Astrocyte of the spinal cord (primary cell): Measurements from ENCODE around the gene EMILIN1.

Experiments
- DNase-seq: peaks from one replicate; pipeline ENCODE4 v3.0.0; 2011; ENCODE audit warnings: low read depth, low spot score
- H3K4me3 ChIP-seq: 2 replicates; pipeline ENCODE4 v1.5.1; 2011; ENCODE audit warnings: low read depth, mild to moderate bottlenecking, low read length, moderate library complexity
- in situ Hi-C: cut with HindIII; loops from 2 replicates; pipeline ENCODE4 v1.10.0; 2017; ENCODE audit warnings: low sequenced_read_pairs
- TF ChIP-seq, protein P1 (sequence below): IDR thresholded peaks from 2 replicates; pipeline ENCODE4 v1.5.1; 2012; ENCODE audit warnings: low read depth, mild to moderate bottlenecking, low read length, inconsistent platforms

EMILIN1 gene

DNA sequence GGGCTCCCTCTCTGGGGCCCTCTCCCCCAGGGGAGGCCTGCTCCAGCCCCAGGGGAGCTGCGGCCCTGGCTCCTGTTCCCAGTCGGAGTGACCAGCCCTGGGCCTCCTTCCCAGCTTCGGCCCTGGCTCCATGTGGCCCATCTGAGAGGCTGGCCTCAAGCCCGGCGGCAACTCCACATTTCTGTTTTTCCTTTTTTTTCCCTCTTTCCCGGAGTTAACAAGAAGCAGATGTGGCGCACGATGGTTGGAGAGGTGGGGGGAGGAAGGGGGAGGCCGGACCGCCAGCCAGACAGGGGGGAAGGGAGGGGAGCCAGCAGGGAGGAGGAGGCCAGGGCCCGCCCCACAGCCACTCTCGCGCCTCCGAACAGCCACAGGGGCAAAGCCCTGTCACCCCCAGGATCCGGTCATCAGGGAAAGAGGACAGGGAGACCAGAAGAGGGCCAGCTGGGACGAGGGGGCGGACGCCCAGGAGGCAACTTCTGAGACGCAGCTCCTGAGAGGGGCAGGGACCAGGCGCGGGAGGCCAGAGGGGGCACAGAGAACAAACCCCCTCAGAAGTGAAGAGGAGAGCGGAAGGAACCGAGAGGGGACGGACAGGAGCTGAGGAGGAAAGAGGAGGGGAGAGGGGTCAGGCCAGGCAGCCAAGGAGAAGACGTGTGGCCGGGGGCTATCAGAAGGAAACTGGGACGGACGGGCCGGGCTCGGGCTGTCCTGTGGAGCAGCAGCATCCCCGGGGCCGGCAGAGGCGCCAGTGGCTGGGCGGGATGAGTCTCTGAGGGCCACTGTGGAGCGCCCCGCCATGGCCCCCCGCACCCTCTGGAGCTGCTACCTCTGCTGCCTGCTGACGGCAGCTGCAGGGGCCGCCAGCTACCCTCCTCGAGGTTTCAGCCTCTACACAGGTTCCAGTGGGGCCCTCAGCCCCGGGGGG lies at the start of gene EMILIN1:
TSS of gene EMILIN1 (plus strand) at position 349 of the 928 bp plus-strand sequence. CDS start at position 800, 451 bp downstream.
- peak within 1 kb of the TSS; percentile 62 for H3K4me3 ChIP-seq
- TF ChIP-seq, protein P1, sequence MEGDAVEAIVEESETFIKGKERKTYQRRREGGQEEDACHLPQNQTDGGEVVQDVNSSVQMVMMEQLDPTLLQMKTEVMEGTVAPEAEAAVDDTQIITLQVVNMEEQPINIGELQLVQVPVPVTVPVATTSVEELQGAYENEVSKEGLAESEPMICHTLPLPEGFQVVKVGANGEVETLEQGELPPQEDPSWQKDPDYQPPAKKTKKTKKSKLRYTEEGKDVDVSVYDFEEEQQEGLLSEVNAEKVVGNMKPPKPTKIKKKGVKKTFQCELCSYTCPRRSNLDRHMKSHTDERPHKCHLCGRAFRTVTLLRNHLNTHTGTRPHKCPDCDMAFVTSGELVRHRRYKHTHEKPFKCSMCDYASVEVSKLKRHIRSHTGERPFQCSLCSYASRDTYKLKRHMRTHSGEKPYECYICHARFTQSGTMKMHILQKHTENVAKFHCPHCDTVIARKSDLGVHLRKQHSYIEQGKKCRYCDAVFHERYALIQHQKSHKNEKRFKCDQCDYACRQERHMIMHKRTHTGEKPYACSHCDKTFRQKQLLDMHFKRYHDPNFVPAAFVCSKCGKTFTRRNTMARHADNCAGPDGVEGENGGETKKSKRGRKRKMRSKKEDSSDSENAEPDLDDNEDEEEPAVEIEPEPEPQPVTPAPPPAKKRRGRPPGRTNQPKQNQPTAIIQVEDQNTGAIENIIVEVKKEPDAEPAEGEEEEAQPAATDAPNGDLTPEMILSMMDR: no peak
- in situ Hi-C loops: no loop called here
- DNase-seq: peak; percentile 96

DNA sequence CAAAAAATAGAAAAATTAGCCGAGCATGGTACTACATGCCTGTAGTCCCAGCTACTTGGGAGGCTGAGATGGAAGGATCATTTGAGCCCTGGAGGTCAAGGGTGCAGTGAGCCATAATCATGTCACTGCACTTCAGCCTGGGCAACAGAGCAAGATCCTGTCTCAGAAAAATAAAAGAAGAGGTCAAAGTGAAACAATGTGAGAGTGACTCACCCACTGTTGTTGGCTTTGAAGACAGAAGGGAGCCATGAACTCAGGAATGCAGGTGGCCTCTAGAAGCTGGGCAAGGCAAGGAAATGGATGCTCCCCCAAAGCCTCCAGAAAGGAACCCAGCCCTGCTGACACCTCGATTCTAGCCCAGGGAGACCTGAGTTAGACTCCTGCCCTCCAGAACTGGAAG lies 49.4 kb upstream of the EMILIN1 start:
- H3K4me3 ChIP-seq: no peak overlapping the region
- in situ Hi-C loops: no loop called here
- TF ChIP-seq, protein P1: no peak
- no peak for DNase-seq

DNA sequence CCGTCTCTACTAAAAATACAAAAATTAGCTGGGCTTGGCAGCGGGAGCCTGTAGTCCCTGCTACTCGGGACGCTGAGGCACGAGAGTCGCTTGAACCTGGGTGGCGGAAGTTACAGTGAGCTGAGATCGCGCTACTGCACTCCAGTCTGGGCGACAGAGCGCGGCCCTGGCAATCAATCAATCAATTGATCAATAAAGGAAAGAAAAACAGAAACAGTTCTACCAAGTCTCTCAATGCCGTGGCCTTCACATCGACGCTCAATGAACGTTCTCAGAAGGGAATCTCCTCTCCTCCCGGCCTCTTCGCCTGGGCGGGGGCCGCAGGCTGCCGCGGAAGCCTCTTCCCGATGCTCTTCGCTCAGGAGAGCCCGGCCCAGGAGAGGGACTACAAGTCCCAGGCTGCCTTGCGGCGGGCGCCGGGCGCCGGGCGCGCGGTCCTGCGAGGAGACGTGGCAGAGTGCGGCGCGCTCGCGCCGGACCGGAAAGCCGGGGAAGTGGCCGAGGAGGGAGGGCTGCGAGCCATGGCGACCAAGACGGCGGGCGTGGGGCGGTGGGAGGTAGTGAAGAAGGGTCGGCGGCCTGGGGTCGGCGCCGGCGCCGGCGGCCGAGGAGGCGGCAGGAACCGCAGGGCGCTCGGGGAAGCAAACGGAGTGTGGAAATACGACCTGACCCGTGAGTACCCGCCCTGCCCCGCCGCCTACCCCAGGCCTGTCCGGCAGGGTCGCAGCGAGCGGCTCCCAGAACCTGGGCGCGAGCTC lies 45.7 kb upstream of the EMILIN1 start, which contains the start of gene TMEM214:
TSS of gene TMEM214 (plus strand) at position 471 of the 758 bp plus-strand sequence. CDS start at position 522, 51 bp downstream.
- in situ Hi-C loops: no loop called here
- peak; percentile 88 for DNase-seq
- TF ChIP-seq, protein P1: no peak
- H3K4me3 ChIP-seq: peak within 1 kb of the TSS; percentile 58

DNA sequence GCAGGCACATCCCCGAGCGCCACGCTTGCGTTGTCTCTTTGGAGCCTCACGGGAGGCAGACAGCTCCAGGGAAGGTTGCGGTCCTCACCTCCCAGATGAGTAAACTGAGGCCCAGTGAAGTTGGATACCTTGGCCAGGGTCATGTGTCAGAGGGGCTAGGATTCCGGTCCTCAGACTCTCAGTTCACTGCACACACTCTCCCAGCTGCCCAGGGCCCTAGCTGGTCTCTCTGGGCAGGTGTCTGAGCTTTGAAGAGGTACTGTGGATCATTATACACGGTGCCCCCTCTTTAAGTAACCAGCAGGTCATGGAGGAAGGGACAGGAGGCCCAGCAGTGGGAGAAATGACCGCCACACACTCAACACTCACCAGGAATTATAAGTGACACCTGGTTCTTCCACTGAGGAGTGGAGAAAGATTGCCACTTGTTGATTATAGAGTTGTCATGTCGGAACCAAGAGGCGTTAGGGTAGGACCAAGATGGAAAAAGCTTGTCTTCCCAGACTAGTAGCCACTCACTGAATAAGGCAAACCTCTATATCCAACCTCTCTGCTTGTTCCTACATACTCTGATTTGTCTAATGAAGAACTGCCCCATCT lies 45.1 kb upstream of the EMILIN1 start:
- in situ Hi-C loops: no loop called here
- TF ChIP-seq, protein P1: no peak
- peak overlapping the region; percentile 58 for H3K4me3 ChIP-seq
- no peak for DNase-seq

DNA sequence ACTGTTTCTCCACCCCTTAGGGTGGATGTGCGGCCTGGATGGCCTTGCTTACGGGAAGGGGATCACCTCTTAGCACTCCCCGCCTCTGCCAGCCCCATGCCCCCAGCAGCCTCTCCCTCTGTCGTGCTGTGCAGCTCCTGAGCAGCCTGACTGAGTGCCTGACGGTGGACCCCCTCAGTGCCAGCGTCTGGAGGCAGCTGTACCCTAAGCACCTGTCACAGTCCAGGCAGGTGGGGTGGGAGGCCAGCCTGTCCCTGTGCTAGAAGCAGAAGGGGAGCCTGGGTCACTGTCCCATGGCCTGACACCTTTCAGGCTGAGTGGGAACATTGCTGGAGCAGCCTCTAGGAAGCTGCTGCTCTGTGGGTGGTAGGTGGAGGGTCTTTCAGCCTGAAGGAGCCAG lies 40.4 kb upstream of the EMILIN1 start:
- TF ChIP-seq, protein P1: no peak
- no peak for DNase-seq
- in situ Hi-C loops: no loop called here
- H3K4me3 ChIP-seq: no peak overlapping the region
